NCI-H1417 (cell line): ENCODE data around the gene CMTM1.

ENCODE experiments used
- DNase-seq, 3 experiments: peaks; one replicate each; lab custom pipeline; 2025; lab: John Stamatoyannopoulos, UW

The CMTM1 gene

DNA sequence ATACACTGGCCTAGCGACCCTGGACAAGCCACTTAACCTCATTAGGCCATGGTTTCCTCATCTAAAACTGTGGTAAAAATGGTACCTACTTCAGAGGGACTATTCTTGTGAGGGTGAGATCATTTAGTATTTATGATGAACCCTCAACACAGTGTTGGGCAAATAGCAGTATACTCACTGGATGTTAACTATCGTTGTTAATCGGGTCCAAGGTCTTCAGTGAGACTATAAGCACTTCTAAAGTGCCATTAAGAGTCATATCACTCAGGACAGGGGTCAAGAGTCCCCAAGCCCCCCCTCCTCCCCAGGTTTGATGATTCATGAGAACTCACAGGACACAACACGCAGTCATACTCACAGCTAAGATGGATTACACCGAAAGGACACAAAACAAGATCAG is 27.3 kb upstream of the CMTM1 start:
- DNase-seq: no peak

DNA sequence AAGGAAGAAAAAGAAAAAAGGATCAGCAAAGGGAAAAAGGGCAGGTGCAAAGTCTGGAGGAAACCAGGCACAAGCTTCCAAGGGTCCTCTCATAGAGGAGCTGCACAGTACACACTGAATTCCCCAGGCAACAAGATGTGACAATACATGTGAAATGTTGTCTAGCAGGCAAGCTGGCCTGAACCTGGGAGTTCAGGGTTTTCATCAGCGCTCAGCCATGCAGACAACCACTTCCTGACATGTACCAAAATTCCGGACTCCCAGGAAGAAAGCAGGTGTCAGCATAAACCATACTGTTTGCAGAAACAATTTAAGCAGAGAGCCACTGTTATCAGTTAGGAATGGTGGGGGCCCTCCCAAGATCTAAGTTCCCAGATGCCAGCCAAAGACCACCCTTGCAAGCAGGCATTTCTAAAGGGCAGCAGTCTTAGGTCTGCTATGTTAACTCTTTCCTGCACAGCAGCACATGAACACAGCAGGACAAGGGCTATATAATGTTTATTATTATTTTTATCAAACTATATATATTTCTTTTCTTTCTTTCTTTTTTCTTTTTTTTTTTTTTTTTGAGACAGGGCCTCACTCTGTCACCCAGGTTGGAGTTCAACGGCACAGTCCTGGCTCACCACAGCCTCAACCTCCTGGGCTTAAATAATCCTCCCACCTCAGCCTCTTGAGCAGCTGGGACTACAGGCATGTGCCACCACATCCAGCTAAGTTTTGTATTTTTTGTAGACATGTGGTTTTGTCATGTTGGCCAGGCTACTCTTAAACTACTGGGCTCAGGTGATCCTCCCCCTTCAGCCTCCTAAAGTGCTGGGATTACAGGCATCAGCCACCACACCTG is 26.4 kb upstream of the CMTM1 start:
- DNase-seq: peak in 2 of 3 experiments; percentile 0 to 5

DNA sequence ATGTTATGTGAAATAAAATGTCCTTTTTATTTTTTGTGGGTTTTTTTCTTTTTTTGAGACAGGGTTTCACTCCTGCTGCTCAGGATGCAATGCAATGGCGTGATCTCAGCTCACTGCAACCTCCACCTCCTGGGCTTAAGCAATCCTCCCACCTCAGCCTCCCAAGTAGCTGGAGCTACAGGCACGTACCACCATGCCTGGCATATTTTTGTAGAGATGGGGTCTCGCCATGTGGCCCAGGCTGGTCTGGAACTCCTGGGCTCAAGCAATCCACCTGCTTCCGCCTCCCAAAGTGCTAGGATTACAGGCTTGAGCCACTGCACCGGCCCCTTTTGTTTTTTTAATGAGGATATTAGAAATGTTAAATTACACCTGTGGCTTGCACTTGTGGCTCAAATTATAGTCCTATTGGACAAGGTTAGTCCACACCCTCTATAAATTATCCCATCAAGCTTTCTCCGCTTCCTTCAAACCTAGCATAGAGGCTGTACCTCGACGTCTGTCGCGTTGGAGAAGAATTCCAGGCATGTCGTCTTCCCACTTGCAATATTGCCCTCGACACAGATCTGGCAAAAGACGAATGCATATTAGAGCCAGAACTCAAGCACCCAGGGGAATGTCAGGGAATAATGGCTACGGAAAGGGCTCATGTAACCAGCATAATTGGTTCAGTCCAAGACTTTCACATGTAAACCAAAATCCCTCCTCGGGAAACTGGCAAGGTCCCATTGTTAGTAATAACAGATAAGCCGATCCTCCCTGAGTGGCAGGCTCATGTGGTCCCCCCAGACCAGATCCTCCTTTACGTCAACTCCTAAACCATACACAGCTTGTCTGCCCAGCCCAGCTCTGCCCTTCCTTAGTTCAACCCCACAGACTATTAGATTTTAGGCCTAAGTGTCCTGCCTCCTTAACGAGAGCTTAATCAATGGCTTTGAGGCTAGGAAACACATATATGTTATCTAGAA is 24.6 kb upstream of the CMTM1 start:
- DNase-seq: peak in 1 of 3 experiments; percentile 32

DNA sequence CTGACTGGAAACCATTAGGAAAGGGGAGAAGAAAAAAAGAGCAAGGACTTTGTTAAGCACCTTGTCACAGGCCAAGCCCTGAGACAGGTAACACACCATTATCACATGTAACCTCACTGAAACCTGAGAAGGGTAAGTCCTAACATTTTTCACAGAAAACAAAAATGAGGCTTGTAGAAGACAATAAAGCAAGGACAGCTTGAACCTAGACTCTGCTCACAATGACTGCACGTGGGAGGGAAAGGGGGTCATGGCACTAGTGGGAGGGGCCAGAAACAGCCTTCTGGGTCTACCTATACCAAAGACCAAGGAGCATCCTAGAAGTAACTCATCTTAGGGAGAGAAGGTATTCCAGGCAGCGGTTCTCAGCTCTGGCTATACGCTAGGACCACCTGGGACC is 23.8 kb upstream of the CMTM1 start:
- DNase-seq: no peak

DNA sequence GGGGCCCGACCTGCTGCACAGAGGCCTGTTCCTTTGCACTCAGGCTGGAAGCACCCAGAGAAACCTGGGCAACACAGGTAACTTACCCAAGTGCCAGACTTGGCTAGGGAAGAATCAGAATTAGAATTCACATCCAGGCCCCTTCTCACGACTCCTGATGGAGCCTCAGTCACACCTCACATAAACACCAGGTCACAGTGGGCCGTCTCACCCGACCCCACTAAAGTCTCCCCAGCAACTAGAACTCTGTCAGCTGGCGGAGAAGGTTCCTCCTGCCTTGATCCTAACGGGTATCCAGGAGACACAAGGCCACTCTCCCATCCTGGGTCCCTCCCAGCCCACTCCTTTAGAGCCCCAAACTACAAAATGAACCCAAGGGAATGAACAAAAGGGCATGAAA is 22.7 kb upstream of the CMTM1 start:
- no peak for DNase-seq

DNA sequence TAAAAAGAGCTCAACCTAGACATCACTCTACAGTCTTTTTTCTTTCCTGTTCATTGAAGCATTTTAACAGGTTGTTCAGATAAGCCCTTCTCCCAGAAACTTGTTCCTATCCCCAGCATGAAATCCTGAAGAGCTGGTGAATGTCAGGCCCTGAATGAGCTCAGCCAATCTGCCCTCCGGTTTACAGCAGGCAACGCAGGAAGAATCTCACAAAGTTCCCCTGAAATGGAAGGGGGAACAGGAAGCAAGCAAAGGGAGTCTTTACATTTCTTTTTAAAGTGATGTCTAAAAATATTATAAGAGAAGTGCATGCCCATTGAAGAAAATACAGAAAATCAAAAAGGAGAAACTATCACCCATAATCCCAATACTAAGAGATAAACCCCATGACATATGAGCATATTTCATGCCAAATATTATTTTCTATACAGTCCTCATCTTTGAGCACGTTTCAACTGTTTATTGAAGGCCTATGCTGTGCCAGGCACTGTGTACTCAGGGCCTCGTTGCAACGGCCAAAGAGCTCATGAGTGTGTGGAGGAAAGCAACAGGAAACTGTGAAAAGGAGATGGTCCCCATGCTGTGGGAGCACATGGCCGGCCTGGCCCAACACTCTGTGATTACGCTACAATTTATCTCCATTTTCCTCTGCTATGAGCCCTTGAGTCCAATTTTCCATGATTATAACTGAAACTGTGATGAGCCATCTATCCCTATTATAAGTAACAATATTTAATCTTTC is 22.1 kb upstream of the CMTM1 start:
- no peak for DNase-seq

DNA sequence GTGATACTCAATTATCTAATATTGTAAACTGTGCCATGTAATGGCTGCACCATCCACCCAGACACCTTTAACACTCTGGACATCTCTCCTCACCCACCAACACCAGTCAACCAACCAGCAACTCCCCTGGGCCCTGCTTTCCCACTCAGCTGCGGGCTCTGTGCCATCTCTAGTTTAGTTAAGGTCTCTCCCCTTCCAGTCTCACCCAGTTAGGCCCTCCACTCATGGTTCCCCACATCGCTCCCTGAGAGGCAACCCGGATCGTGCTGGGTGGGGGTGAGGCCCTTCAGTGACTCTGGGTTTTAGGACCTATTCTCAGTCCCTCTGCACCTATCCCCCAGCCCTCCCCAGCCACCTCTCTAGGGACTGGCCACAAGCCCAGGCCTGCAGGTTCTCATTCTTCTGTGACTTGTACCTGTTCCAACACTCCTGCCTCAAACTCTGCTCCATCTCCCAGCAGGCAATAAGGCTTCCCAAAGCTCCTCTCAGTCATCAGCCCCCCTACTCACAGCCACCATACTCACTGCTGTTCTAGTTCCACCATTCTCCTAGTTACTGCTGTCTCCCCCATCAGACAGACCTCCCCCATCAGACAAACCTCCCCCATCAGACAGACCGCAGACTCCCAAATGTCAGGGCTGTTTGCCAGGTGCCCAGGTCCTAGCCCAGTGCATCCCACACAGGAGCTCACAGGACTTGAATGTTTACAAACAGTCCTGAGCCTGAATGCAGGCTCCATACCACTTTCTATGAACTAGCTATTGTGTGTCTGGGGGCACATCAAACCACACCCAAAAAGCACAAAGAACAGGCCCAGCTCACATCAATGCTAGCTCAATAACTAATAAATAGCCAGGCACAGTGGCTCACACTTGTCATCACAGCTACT is 18.9 kb upstream of the CMTM1 start:
- DNase-seq: no peak

DNA sequence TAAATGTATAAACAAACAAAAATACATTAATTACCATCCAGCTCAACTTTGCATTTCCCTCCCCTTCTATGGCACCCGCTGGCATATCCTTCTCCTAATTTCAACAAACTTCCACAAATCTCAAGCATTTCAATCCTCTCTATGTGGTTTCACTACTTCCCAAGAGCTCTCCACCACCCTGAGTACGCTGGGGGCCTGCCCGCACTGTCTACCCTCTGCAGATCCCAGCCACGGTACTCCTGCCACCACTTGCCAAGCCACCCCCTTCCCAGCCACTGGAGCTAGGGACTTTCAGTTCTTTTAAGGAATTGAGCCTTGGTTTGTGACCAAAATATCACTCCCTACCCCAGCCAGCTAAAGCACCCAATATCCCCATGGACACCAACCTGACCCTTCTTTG is 18.2 kb upstream of the CMTM1 start:
- no peak for DNase-seq

DNA sequence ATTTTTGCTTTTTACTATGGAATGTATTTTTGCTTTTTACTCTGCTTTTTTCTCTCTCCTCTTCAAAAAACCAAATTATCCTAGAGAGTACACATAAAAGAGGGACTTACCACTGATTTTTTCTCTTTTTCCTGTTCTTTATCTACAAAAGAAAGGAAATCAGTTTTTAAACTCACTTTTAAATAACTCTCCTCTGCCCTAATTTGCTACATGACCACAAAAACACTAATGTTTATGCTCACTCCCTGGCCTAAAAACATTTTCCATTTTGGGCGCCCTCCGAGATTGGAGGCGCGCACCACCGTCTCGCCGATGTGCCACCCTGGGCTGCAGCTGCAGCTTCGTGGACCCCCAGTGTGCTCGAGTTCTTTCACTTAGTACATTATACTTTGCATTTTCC is 17.4 kb upstream of the CMTM1 start:
- DNase-seq: no peak

DNA sequence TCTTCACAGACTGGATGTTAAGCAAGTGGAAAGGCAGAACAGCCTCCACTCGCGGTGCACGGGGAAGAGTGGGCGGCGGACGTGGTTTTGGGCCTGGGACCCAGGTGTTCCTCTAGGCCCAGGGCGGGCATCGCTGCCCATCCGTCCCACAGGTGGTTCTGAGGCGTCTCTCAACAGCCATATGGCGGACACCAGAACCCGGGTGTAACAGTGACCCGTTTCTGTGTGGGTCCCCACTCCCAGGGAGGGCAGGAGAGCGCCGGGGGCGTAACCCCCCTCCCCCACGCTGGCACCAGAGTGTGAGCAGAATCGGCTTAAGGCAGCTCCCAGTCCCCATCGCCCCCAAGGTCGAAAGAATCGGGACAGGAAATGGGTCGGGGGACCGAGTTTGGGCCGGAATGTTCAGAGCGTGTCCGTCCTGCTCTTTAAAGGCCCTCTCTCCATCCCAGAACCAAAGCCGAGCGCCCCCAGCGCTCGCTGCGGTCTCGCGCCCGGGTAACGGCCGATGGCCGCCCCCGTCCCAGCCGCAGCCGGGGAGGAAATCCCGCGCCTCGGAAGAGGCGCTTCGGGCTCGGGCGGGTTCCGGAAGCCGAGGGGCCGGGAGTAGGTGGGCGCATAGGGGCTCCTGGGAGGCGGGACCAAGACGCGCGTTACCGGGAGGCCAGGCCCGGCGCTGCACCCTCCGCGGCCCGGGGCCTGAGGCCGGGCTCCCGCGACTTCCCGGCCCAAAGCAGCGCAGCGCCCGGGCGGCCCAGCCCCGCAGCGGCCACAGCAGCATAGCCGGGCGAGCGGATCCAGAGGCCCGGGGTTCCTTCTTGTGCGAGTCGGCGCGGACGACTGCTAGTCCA is 16.7 kb upstream of the CMTM1 start, which contains the start of gene TK2:
Gene TK2 (minus strand): TSS at position 839 of the 848 bp plus-strand sequence. CDS start 61 bp downstream, at position 778.
- DNase-seq: peak; percentile 52 to 86 (median 79)

DNA sequence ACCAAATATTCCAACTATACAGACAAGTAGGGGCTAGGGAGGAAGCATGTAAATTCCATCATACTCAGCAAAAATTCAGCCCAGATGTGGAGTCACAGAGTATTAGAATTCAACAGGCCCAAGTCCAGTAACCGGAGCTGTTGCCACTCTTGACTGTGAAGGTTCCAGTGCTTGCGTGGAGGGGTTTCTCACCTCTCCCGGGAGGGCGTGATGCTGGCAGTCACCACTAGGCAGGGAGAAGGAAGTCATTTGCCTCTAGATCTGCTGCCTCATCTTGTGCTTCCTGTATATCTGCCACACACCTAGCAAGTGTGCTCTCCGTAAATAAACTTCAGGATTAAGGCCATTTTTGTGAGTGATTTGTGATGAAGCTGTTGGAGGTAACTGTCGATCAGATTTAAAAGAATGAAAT is 14.9 kb upstream of the CMTM1 start:
- peak in 2 of 3 experiments; percentile 3 to 27 for DNase-seq

DNA sequence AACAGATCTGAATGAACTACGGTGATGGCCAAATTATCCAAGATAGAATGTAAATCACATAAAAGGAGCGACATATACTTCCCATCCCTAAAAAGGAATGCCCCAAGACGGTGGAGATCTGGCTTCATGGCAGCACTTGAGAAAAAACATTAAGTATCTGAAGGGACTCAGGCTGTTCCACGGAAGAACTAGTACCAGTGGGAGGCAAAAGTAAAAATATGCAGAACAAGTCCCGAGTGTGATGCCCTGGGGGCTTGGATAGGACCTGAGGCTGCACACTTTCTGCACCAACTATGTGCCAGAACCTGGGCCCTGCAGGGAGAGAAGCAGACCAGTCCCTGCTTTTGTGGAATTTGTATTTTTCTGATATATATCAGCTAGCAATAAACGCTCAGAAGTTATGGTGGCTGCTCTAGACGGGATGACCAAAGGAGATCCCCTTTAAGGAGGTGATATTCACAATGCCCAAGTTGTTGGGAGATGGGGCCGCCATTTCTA is 14.4 kb upstream of the CMTM1 start:
- DNase-seq: no peak

DNA sequence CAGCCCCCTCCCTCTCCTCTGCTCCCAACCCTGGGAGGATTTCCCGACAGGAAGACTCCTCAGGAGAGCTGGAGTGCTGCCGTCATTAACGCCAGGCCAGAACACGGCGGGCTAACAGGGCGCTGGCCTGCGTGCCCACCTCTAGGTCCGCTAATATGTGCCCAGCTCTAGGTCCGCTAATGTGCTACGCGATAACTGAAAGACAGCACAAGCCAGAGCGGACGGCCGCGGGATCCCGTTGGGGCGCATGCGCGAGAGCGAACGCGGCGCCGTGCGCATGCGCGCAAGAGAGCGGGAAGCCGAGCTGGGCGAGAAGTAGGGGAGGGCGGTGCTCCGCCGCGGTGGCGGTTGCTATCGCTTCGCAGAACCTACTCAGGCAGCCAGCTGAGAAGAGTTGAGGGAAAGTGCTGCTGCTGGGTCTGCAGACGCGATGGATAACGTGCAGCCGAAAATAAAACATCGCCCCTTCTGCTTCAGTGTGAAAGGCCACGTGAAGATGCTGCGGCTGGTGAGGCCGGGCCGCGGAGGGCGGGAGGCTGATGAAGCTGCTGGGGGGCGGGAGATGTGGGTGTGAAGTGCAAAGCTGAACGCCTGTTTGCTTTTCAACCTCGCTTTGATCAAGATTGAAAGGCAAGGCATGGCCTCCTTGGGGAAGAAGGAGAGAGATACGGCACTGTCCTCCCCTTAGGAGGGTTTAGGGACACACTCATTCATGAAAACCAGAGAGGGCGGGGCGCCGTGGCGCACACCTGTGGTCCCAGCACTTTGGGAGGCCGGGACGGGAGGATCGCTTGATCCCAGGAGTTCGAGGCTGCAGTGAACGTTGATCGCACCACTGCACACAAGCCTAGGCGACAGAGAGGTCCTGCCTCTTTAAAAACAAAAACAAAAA is 13.7 kb upstream of the CMTM1 start, which contains the start of gene CKLF:
Gene CKLF (plus strand): TSS at position 291 of the 892 bp plus-strand sequence. CDS start 140 bp downstream, at position 431.
- DNase-seq: peak; percentile 83 to 94 (median 92)

DNA sequence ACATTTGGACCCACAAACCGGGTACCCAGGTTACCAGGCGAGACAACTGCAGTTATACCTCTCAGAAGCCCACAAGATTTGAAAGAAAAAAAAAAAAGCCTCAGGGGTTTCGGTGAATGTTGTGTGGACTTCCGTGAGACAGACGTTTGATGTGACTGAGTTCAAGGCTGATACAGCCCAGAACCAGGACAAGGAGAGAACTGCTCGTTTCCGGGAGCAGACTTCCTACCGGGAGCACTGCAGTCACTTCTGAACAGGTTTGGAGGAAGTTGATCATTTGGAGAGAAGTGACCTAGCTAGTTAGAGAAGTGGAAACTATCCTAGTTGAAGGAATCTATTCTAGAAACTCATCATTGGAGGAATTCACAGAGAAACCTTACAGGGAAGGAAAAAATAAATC is 13.0 kb upstream of the CMTM1 start:
- DNase-seq: peak in 1 of 3 experiments; percentile 41

DNA sequence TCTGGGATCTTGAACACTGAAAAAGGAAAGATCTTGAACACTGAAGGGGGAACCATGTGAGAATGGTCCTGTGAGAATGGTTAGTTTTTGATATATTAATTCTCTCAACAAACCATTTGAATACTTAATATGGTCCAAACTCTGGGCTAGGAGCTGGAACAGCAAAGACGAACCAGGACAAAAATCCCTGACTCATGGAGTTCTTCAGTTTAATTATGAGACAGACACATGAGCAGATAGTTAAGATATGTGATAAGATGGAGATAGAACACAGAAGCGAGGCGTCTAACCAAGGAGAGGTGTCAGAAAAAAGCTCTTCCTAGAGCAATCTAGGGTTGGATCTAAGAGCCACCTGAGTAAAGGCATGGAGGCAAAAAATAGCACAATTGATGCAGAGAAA is 12.2 kb upstream of the CMTM1 start:
- no peak for DNase-seq

DNA sequence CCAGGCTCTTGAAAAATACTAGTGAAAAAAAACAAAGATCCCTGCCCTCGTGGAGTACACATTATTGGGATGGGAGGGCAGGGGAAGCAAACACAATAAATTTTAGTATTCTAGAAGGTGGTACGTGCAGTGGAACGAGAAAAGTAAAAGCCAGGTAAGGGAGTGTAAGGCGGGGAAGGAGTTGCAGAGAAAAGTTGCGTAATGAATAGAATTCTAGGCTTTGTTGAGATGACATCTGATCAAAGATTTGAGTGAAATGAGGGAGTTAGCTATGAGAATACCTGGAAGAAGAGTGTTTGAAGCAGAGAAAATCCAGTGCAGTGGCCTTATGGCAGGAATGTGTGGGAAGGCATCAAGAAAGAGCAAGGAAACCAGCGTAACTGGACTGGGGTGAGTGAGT is 11.7 kb upstream of the CMTM1 start:
- DNase-seq: no peak

DNA sequence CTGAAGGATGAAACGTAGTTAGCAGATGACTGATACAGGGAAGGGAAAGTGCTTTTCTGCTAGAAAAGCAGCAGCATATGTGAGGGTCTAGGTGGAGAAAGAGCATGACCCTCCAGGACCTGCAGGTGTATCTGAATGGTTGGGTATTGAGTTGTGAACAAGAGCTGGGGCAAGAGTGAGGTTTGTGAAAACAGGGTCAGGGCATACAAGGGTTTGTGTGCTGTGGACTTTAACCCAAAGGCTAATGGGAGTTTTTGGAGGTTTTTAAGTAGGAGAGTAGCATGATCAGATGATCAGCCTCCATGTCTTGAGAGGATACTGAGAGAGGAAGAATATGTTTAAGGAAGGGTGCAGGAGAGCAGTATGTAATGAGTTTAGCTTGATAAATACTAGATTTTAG is 6.1 kb upstream of the CMTM1 start:
- DNase-seq: no peak

DNA sequence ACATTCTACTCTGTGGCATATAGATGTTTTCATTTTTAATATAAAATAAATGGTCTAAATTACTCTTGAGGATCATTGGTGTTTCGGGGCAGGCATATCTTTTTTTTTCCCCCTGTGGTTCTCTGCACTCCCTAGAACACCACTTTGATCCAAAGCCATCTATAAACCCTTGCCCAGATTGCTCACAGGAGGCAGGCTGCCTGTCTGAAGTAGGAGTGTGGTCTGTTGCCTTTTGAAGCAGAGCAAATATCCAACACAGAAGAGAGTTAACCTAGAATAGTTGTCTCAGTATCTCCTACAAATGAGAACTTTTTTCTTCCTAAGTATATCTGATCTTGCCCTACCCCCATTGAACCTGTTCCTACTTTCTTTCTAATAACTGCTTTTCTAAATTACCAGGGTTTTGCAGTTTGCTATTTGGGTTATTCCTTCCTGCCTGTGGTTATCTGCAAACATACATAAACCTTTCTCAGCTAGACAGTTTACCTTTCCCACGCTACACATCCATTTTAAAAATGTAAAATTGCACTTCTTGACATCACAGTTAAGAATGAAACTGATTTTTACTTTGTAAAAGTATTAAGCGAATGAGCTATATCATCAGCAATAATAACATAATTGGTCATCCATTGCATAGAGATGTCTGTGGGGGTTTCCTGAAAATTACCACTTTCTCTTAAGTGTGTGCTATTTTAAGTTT is 4.7 kb upstream of the CMTM1 start:
- no peak for DNase-seq
